GM19372 (cell line): ENCODE data around the gene NHLRC3.
"Not testable (repeated sequence)": the region's sequence is repeated elsewhere in the genome, so short reads cannot be mapped to it uniquely, and the experiment has no call there.

Experiments used
- ATAC-seq: cut with Tn5 transposase; IDR thresholded peaks from one replicate; pipeline ENCODE4 v1.9.1; 2021; ENCODE audit warnings: mild to moderate bottlenecking, low read depth, moderate library complexity; ENCODE audit not compliant: unreplicated experiment

The NHLRC3 gene, protein sequence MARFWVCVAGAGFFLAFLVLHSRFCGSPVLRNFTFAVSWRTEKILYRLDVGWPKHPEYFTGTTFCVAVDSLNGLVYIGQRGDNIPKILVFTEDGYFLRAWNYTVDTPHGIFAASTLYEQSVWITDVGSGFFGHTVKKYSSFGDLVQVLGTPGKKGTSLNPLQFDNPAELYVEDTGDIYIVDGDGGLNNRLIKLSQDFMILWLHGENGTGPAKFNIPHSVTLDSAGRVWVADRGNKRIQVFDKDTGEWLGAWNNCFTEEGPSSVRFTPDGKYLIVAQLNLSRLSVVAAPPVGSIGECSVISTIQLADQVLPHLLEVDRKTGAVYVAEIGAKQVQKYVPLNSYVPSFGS

DNA sequence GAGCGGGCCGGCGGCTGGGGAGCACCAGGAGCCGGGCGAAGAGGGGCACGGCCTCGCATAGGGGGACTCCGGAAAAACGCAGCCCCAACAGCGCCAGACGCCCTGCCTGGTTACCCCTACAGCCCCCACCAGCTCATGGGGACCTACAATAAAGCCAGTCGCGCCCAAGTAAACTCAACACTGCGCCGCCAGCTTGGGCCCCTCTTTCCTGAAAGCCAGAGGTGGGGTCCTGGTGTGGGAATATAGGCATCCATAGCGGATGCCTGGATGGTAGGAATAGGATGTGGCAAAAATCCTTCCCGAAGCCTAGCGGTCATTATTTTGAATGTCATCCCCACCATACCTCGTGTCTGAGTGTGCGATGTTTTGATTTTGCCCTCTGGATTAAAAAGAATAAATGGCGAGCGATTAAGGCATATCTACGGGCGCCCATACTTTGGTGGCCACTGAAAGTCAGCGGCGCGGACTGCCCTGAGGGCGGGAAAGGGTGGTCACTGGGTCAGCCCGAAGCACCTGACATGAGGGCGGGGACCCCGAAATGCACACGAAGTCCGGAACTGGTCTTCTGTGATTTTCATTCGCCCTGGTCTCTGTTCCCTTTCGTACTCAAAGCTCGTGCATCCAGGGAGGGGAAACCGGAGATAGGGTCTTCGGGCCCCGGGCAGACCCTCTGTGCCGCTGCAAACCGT lies at the start of gene NHLRC3, which contains the start of gene PROSER1:
Gene NHLRC3, plus strand, starts transcription at position 577 of the 689 bp plus-strand sequence. CDS start 184 bp downstream, outside the sequence.
Gene PROSER1, minus strand, starts transcription at position 210 of the 689 bp plus-strand sequence. CDS start 847 bp downstream, outside the sequence.
- peak; percentile 74 for ATAC-seq

DNA sequence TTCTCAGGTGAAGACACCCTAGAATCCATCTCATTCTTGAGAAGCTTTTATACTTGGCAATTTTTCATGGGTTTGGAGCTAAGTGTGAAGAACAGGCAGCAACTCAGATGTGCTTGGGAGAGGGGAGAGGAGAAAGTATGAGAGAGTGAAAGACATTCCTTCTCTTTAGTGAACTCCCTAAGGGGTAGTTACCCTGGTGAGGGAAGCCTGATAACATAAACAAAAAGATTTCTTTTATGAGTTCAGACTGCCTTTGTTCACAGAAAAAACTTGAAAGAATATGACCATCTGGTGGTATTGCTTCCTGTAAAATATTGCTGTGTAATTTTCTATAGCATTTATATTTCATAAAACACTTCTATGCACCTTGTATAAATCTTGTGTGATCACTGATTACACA lies 47.6 kb upstream of the NHLRC3 start, which contains the start of gene STOML3:
Gene STOML3, minus strand, starts transcription at position 139 of the 400 bp plus-strand sequence. Its CDS starts 110 bp downstream, at position 29.
- ATAC-seq: no peak

DNA sequence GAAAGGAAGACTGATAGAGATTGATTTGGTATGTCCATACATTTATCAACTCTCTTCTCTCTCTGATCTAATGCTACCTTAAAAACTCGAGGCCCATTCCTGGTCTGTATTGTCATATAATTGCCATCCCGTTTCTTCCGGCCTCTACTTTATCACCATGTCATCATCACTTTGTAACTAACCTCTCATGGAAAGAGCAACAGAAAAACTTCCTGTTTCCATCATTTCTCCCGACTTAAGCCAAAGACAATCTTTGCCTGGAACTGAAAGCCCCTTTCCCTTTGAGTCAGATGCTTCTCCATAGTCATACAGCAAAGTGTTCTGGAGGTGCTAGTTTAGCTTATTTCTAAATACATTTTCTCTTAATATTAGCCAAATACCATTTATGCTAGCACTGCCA lies 44.9 kb upstream of the NHLRC3 start:
- no peak for ATAC-seq

DNA sequence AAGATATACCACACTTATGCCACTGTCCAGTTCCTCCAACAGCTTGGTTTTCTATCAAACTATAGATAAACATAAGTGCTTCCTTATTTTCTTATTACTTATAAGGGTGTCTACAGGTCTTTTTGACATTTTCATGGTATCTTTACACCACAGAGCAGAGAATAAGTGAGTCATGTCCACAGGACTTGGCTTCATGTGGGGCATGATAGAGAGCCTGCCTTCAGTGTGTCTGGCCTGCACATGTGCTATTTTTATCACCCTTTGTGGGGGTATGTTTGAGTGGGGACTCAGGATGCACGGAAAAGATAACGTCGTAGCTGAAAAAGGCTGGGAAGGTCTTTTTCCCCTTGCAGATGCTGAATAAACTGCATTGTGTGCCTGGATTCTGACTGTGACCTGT lies 39.5 kb upstream of the NHLRC3 start:
- no peak for ATAC-seq

DNA sequence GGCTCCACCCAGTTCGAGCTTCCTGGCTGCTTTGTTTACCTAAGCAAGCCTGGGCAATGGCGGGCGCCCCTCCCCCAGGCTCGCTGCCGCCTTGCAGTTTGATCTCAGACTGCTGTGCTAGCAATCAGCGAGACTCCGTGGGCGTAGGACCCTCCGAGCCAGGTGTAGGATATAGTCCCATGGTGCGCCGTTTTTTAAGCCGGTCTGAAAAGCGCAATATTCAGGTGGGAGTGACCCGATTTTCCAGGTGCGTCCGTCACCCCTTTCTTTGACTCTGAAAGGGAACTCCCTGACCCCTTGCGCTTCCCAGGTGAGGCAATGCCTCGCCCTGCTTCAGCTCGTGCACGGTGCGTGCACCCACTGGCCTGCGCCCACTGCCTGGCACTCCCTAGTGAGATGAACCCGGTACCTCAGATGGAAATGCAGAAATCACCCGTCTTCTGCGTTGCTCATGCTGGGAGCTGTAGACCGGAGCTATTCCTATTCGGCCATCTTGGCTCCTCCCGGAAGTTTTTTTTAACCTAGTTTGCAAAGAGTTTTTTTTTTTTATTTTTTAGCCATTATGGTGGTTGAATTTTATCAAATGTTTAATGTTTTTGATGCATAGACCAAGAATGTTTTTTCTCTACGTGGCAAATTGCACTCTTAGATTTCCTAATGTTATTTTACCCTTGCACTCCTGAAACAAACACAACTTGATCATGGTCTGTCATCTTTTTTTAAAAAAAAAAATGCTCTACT lies 31.7 kb upstream of the NHLRC3 start:
- not testable (repeated sequence) for ATAC-seq

DNA sequence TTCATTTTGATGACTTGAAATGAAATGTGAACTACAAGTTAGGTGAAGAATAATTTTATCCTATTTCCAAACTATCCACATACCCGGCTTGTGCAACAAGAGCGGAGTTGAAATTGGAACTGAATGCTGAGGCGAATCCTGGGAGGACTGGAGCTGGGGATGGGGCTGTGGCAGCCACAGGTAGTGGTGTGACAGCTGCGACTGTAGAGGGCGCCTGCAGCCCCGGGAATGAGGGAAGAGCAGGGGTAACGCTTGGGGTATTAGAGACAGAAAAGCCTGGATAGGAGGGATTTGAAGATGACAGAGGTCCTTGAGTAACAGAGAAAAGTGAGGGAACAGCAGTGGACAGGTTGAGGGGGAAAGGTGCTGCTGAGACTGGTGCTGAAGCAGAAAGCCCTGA lies 25.6 kb upstream of the NHLRC3 start:
- ATAC-seq: no peak

DNA sequence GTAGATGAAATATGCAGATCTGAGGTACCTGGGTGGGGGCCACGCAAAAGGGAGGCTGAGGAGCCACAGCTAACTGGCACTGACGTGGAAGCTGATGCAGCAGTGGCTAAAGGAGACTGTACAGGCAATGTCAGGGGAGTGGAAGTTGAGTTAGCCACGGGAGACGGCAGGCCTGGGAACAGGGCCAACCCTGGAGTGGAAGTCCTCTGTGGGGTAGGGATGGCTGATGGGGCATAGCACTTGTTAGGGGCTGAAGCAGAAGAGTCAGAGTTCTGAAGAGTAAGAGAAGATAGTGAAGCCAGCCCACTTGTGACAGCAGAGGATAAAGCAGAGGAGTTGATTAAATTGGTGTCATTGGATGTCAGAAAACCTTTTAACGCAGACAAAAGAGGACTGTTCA lies 24.8 kb upstream of the NHLRC3 start:
- ATAC-seq: no peak

DNA sequence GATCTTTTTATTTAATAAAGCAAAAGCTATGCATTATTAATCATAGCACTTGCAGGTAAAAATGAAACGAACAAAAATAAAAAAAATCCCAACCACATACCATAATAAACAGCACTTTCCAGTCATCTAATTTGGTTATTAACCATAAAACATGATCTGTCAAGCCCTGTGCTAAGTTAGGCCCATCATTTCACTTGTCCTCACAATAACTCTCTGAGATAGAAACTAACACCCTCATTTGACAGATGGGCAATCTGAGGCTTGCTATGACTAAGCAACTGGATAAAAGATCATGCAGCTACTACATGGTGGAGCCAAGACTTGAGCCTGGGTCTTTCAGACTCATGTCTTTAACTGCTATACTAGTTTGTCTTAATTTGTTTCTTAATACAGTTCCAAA lies 22.2 kb upstream of the NHLRC3 start:
- ATAC-seq: no peak

DNA sequence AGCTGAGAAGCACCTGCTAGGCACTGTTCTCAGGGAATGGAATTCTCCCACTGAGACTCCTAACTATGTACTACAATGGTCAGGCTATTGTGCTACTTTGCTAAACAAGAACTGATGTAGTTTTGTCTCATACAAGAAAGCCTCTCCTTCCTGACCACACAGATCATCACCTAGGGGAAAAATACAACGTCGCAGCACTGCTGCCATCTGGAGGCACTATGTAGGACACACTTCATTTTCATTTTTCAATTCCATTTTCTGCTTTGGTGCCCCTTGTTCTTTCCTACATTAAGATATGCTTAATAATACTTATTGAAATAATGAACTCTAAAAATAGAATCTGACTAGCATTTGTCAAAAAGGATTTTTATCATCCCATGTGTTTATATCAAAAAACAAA lies 21.5 kb upstream of the NHLRC3 start:
- peak; percentile 69 for ATAC-seq

DNA sequence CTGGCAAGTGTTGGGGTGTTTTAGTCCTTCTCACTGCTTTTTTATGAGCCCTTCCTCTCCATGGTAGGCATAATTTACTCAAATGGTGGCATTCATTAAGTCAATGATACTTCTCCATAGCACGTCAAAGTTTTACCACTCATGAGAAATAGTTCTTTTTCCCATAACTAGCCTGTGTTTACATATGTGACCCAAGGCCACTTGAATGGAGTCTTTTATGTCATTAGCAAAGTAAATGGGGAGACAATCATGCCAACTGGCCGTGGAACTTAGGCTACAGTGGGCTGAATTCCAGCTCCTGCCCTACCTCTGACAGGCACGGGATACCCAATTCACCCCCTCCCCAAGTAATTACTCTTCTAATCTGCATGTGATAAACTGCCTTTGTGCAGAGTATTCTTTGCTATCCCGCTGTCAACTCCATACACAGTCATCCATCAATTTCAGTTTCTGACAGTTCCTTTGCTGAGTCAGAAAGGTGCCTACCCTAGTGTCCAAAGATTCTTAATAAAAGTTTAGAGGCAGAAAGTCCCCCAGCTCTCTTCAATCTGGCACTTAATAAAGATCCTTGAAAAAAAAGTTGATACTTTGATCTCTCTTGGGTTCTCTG lies 17.3 kb upstream of the NHLRC3 start:
- no peak for ATAC-seq

DNA sequence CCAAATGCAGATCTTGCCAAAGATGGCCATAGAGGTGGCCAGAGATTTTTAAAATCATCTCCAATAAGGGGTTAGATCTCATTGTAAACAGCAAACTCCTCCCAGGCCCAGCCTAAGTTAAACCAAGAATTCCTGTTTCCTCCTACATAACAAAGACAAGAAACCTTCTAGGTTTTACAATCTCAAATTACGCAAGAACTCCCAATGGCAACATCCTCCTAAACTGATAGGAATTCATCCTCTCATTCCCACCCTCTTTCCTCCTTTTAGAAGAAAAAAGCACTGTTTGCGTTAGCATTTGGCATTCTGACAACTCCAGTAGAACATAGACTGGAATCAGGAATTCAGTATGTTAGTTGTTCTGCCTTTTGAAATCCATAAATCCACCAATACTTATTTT lies 14.9 kb upstream of the NHLRC3 start:
- no peak for ATAC-seq

DNA sequence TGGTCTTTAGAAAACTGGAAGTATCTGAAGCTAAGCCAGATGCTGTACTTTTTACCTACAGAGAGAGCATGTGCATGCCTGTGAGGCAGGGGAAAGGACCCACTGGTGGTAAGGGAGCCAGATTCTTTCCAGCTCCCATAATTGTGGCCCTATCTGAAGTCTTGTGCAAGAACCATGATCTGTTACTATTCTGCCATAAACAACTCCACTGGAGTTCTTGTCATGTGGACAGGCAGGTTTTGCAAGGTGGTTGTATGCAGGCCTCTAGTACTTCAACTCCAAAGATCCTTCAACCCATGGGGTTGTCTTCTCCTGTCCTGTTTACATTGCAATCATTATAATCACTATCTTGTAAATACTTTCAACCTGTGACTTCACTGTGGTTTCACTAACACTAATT lies 14.5 kb upstream of the NHLRC3 start:
- ATAC-seq: no peak

DNA sequence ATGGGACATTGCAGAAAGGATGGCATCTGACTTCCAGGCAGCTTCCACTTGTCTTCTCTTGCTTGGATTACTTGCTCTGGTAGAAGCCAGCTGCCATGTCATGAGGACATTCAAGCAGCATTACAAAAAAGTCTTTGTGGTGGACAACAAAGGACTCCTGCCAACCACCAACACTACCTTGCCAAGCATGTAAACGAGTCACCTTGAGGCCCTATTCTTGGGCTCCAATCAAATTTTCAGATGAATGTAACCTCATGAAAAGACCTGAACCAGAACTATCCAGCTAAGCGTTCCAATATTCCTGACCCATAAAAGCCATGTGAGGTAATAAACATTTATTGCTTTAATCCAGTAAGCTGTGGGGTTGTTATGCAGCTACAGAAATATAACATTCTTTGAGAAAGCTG lies 12.8 kb upstream of the NHLRC3 start:
- ATAC-seq: no peak

DNA sequence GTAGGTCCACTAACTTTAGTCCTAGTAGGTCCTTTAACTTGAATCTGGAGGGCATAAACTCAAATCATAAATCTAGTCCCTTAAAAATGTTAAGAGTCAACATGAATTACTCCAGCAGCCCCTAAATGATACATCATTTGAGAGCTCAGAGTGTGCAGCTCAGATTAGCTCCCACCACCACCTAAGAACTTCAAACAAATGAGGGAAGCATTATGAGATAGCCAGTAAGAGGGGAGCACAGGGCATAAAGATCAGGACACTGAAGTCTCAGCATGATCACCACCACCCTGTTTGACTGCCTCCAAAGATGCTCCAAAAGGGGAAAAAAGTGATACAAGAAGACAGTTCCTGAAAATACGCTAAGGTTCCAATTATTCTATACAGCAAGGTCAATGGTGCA lies 6.1 kb upstream of the NHLRC3 start:
- no peak for ATAC-seq

DNA sequence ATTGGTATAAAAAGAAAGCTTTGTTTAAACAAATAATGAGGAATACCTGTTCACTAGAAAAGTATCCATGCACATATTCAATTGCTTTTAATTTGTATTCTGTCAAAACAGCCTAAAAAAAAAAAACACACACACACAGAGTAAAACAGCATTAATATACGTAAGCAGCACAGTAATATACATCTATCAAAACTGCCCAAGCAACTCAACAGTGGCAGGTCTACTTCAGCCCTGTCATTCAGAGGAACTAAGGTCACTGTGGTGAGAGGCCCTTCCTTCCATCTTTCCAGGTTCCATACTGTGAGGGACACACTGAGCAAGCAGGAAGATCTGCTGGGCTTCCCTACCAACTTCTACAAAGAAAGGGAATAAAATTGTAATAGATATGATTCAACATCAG lies 4.2 kb upstream of the NHLRC3 start:
- no peak for ATAC-seq

DNA sequence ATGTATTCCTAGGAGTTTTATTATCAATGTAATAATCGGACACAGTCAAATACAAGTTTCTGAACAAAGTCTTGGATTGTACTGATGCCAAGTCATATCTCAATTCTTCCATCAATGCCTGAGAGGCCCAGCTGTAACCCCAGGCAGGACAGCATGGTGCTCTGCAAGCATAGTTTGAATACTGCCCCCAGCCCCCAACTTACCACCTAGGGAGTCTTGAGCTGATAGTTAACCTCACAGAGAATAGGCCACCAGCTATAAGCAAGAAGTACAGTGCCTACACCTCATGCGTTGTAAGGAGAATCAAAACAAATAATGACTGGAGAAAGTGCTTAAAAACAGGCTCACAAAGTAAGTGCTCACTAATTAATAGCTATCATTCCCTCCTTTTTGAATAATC lies 3.1 kb upstream of the NHLRC3 start:
- ATAC-seq: no peak

DNA sequence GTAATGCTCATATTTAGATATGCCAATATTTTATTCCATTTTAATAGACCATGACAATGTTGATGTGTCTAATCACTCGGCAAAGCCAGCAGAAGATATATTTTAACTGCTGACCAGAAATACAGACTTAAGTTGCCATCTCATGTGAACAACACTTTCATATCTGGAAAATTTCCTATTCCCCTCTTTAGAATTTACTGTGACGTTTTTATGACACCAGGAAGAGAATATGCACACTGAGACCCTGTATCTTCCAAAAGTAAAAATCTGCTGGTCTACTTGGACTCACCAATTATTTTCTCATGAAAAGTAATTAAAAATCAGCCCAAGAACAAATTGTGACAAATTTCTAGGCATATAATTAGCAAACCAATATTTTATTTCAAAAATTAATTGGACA lies 2.5 kb upstream of the NHLRC3 start:
- ATAC-seq: no peak

DNA sequence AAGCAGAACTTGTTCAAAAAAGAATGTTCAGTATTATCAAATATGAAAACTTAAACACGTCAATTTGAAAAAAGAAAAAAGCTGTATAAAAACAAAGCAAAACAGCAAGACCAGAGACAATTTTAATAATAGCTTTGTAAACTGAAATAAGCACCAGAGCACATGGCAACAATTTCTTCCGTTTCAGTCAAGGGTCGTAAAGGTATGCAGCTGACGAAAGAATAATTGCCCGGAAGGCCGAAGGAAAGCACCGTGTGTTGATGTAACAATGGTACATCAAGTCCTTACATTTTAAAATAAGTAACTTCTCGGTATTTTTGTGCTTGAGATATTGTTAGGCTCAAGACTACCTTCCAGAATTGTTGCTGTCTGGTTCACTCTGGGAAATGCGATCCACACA lies 2.0 kb upstream of the NHLRC3 start:
- no peak for ATAC-seq

DNA sequence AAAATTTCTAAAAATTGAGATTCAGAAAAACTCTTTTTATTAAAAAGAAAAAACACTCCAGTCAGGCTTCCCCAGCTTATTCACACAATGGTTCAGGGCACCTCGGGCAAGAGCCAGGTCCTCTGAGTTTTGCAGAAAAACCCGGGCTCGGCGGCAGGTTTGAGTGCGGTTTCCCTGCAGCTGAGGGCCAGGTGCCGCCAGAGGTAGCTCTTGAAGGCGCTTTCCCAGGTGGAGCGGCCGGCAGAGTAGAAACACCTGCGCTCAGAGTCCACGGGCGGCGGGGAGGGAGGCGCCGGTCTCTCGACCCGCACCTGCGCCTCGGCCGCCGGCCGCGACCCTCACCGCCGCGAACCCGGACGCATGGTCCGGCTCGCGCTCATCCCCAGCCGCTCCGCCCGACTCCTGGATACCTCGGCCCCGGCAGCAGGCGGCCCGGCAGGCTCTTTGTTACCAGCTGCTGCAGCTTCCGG lies 811 bp upstream of the NHLRC3 start:
- ATAC-seq: peak; percentile 20

DNA sequence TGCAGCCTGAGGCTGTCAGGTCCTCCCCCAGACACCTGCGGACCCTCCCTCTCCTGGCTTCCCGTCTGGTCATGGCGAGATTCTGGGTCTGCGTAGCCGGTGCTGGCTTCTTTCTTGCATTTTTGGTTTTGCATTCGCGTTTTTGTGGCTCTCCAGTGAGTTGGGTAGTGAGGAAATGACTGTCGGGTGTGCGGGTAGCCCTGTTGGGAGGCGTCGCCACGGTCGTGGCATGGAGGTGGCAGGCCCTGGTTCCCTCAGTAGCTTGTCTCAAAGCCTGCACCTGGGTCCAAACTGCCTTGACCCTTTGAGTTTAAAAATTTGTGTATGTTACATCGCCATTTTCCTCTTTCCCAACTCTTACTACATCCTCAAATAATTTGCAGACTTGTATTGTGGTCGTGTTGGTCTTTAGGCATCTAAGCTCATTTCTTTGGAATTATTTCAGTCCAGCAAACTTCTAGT lies 344 bp downstream of the NHLRC3 start:
- ATAC-seq: peak; percentile 27
